Activated naive CD8-positive, alpha-beta T cell treated with anti-CD3 and anti-CD28 coated beads, Interleukin-2, amount 10 ng/mL, durations not matched to agents 7 days and 5 days (primary cell): ENCODE measurements around the gene TAF11L6. TPM values are rescaled to one million over a fixed set of nuclear protein-coding genes. Genes with fewer than 3 reads are reported as not detected.
"Not testable (repeated sequence)": the region's sequence is repeated elsewhere in the genome, so short reads cannot be mapped to it uniquely, and the experiment has no call there.

ENCODE experiments used
- ATAC-seq: fragments of 150-1000 bp; cut with Tn5 transposase; one replicate; pipeline ENCODE4 v1.10.0; 2021; ENCODE audit warnings: low read depth, moderate library complexity
- POLR2A ChIA-PET: fragments of 350-600 bp; sonication (Branson Sonifier 250); formaldehyde crosslinking; loops from one replicate; lab custom pipeline; 2021; ENCODE audit warnings: antibody characterized with exemption; lab: Charles Lee
- DNase-seq: peaks from one replicate; pipeline ENCODE4 v3.0.0; 2021
- H3K27ac Mint-ChIP-seq: one replicate; pipeline ENCODE4 v1.8.0; 2022; ENCODE audit warnings: mild to moderate bottlenecking, mixed read lengths
- H3K27me3 Mint-ChIP-seq: one replicate; pipeline ENCODE4 v1.8.0; 2022; ENCODE audit warnings: mild to moderate bottlenecking, moderate library complexity, mixed read lengths
- H3K36me3 Mint-ChIP-seq: one replicate; pipeline ENCODE4 v1.8.0; 2021; ENCODE audit warnings: mild to moderate bottlenecking, mixed read lengths
- H3K4me1 Mint-ChIP-seq: one replicate; pipeline ENCODE4 v1.8.0; 2021; ENCODE audit warnings: mixed read lengths
- H3K4me3 Mint-ChIP-seq: one replicate; pipeline ENCODE4 v1.8.0; 2022; ENCODE audit warnings: mild to moderate bottlenecking, moderate library complexity, mixed read lengths
- H3K9me3 Mint-ChIP-seq: one replicate; pipeline ENCODE4 v1.8.0; 2021; ENCODE audit warnings: mixed read lengths
- total RNA-seq, 2 experiments: library from RNA; stranded (reverse); gene quantifications; one replicate each; pipeline ENCODE4 v1.2.3, GENCODE V29; 2021

TAF11L6 gene
- not detected for total RNA-seq

DNA sequence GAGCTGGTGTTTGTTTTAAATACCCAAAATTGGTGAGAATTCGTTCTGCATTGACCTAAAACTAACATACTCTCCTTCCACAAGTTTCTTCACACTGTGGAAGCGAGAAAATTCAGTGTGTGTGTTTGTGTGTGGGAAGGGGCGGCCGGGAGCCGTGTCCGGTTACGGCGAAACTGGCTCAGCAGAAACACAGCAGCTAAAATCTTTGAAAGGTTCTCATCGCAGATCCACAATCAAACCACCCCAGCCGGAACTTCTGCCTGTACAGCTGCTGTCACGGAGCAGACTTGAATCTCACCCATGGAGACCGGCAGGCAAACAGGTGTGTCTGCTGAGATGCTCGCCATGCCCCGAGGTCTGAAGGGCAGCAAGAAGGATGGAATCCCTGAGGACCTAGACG, at the start of gene TAF11L6:
TAF11L6 (plus strand) TSS at position 301 of the 400 bp plus-strand sequence.
- H3K4me1 Mint-ChIP-seq, H3K27ac Mint-ChIP-seq, ATAC-seq, POLR2A ChIA-PET, H3K9me3 Mint-ChIP-seq, H3K36me3 Mint-ChIP-seq, DNase-seq, H3K4me3 Mint-ChIP-seq, H3K27me3 Mint-ChIP-seq: not testable (repeated sequence)

DNA sequence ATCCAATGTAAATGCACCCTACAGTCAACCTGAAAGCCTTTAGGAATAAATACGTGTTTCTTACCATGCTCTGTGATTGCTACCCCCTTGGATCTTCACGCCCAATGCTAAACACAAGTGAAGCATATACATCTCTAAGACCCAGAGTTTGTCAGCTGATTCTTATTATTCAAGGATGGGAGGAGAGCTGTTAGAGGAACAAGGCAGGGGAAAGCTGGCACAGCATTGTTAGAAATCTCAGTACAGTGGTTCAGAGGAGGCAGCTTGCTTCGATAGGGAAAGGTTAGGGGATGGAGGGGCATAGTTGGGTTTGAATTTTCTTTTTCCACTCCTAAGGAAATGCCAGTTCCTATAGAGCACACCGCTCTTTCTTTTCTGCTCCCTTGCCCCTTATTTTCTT, 47.1 kb upstream of the TAF11L6 start:
- no peak overlapping the region for H3K4me3 Mint-ChIP-seq
- POLR2A ChIA-PET: no interaction called here
- no peaks in the 10 kb centered on the region for H3K36me3 Mint-ChIP-seq
- no peaks in the 10 kb centered on the region for H3K4me1 Mint-ChIP-seq
- ATAC-seq (no peak), DNase-seq (no peak)
- no peak overlapping the region for H3K27ac Mint-ChIP-seq
- no peaks in the 10 kb centered on the region for H3K9me3 Mint-ChIP-seq
- H3K27me3 Mint-ChIP-seq: no peaks in the 10 kb centered on the region

DNA sequence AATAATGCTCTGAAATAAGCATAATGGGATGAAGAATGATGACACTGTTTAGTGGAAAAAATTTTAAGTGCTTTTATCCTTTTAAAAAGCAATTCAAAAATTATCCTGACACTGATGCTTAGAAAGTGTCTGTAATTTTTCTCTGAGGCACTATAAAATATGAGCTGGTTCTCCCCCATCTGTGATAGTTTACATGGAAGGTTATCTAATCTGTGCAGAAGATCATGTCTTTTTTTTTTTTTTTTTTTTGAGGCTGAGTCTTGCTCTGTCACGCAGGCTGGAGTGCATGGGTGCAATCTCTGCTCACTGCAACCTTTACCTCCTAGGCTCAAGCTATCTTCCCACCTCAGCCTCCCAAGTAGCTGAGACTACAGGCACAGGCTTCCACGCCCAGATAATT, 45.7 kb upstream of the TAF11L6 start:
- Mint-ChIP-seq H3K36me3 (no peaks in the 10 kb centered on the region), H3K4me1 (no peaks in the 10 kb centered on the region), H3K27ac (no peak overlapping the region), H3K4me3 (no peak overlapping the region), H3K9me3 (no peaks in the 10 kb centered on the region), H3K27me3 (no peaks in the 10 kb centered on the region)
- POLR2A ChIA-PET: no interaction called here
- ATAC-seq (no peak), DNase-seq (no peak)

GRCh38 chr5:17486464-17487173, 41.9 kb upstream of the TAF11L6 start:
- H3K27ac Mint-ChIP-seq, DNase-seq, H3K9me3 Mint-ChIP-seq, H3K27me3 Mint-ChIP-seq, H3K4me1 Mint-ChIP-seq, POLR2A ChIA-PET, H3K36me3 Mint-ChIP-seq, H3K4me3 Mint-ChIP-seq, ATAC-seq: not testable (repeated sequence)

- H3K4me1 Mint-ChIP-seq: no peaks in the 10 kb centered on the region
Measured at GRCh38 chr5:17487174-17487512, 41.3 kb upstream of the TAF11L6 start.

GRCh38 chr5:17491257-17491656, 37.2 kb upstream of the TAF11L6 start:
- H3K36me3 Mint-ChIP-seq, H3K4me3 Mint-ChIP-seq, H3K4me1 Mint-ChIP-seq, ATAC-seq, DNase-seq, POLR2A ChIA-PET, H3K27me3 Mint-ChIP-seq, H3K27ac Mint-ChIP-seq, H3K9me3 Mint-ChIP-seq: not testable (repeated sequence)

More at GRCh38 chr5:17487174-17487512, 41.3 kb upstream of the TAF11L6 start:
- H3K27ac Mint-ChIP-seq: no peak overlapping the region
- DNase-seq (no peak), ATAC-seq (no peak)
- H3K9me3 Mint-ChIP-seq: peaks cover 2% of the 10 kb centered on the region
- H3K4me3 Mint-ChIP-seq: no peak overlapping the region
- POLR2A ChIA-PET: no interaction called here
- no peaks in the 10 kb centered on the region for H3K27me3 Mint-ChIP-seq
- H3K36me3 Mint-ChIP-seq: no peaks in the 10 kb centered on the region

DNA sequence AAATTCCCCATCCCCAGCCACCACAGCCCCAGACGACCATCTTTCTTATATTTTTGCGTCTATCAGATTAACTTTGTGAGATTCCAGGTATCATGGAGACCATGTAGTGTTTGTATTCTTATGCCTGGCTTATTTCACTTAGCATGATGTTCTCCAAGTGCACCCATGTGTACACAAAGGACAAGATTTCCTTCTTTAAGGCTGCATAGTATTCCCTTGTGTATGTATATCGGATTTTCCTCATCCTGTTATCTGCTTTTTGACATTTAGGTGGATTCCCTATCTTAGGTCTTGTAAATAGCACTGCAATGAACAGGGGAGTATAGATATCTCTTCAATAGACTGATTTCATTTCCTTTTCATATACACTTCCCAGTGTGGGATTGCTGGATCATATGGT, 35.7 kb upstream of the TAF11L6 start:
- Mint-ChIP-seq H3K27me3 (no peaks in the 10 kb centered on the region), H3K9me3 (peaks cover 6% of the 10 kb centered on the region), H3K36me3 (no peaks in the 10 kb centered on the region), H3K4me3 (no peak overlapping the region), H3K4me1 (no peaks in the 10 kb centered on the region), H3K27ac (no peak overlapping the region)
- no peak for DNase-seq
- no peak for ATAC-seq
- POLR2A ChIA-PET: no interaction called here

DNA sequence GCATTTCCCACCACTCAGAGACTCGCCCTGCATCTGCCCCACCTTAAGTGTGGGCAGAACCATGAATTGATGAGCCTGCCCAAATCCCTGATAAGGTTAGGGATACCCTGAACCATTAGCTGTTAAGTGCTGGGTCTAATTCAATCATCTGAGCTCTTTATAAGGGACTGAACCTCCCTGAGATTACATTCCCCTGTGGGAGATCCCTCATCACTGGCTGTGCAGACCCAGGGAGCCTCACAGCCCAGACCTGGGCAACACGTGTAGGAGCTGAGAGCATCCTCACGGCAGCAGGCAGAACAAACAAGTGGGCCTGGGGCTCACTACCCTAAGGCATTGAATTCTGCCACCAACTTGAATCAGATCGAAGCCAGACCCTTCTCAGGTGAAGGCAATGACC, 31.0 kb upstream of the TAF11L6 start:
- POLR2A ChIA-PET: no interaction called here
- H3K36me3 Mint-ChIP-seq: no peaks in the 10 kb centered on the region
- ATAC-seq (no peak), DNase-seq (no peak)
- peaks cover 4% of the 10 kb centered on the region for H3K9me3 Mint-ChIP-seq
- H3K4me3 Mint-ChIP-seq: no peak overlapping the region
- H3K27ac Mint-ChIP-seq: no peak overlapping the region
- H3K4me1 Mint-ChIP-seq: no peaks in the 10 kb centered on the region
- H3K27me3 Mint-ChIP-seq: no peaks in the 10 kb centered on the region

DNA sequence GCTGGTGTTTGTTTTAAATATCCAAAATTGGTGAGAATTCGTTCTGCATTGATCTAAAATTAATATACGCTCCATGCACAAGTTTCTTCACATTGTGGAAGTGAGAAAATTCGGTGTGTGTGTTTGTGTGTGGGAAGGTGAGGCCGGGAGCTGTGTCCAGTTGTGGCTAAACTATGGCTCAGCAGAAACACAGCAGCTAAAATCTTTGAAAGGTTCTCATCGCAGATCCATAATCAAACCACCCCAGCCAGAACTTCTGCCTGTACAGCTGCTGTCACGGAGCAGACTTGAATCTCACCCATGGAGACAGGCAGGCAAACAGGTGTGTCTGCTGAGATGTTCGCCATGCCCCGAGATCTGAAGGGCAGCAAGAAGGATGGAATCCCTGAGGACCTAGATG, 30.5 kb upstream of the TAF11L6 start, which contains the start of gene TAF11L2:
TAF11L2 (plus strand) TSS at position 301 of the 400 bp plus-strand sequence.
- not testable (repeated sequence) for H3K4me1 Mint-ChIP-seq, H3K27ac Mint-ChIP-seq, H3K4me3 Mint-ChIP-seq

DNA sequence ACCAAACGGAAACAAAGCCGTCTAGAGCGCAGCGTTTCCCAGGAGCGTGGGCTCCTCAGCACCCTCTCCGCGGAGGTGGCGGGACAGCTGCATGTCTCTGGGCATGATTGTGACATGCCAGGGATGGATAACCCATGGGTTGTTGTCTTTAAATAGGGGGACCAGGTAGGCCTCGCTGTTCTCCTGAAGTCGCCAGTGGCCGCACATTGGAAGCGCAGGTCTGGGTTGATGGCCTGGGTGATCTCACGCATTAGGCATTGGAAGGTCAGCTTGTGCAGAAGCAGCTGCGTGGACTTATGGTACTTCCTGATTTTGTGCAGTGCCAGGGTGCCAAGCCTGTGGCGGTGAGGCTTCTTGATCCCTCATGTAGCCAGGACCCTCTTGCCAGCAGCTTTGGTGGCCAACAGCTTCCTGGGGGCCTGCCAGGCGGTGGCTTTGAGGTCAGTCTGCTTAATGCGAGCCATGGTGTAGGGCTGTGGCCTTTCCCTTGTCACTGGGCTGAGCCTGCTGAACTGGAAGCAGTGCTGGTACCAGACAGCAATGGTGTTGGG, 16.6 kb upstream of the TAF11L6 start:
- no peak overlapping the region for H3K27ac Mint-ChIP-seq
- no peaks in the 10 kb centered on the region for H3K27me3 Mint-ChIP-seq
- H3K4me3 Mint-ChIP-seq: no peak overlapping the region
- POLR2A ChIA-PET: no interaction called here
- ATAC-seq (no peak), DNase-seq (no peak)
- H3K4me1 Mint-ChIP-seq: no peaks in the 10 kb centered on the region
- no peaks in the 10 kb centered on the region for H3K9me3 Mint-ChIP-seq
- H3K36me3 Mint-ChIP-seq: no peaks in the 10 kb centered on the region

More for the DNA sequence above, 30.5 kb upstream of the TAF11L6 start, which contains the start of gene TAF11L2:
- ATAC-seq, DNase-seq, H3K36me3 Mint-ChIP-seq, POLR2A ChIA-PET, H3K27me3 Mint-ChIP-seq, H3K9me3 Mint-ChIP-seq: not testable (repeated sequence)

DNA sequence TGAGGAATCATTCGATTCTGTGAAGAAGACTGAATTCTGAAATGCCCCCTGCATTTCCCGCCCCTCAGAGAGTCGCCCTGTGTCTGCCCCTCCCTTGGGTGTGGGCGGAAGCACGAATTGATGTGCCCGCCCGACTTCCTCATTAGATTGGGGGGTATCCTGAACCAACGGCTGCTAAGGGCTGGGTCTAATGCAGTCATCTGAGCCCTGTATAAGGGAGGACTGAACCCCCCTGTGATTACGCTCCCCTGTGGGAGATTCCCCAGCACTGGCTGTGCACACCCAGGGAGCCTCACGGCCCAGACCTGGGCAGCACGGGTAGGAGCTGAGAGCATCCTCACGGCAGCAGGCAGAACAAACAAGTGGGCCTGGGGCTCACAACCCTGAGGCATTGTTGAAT, 10.9 kb upstream of the TAF11L6 start:
- DNase-seq, H3K4me3 Mint-ChIP-seq, ATAC-seq, H3K4me1 Mint-ChIP-seq, H3K27me3 Mint-ChIP-seq, H3K27ac Mint-ChIP-seq, H3K9me3 Mint-ChIP-seq, H3K36me3 Mint-ChIP-seq, POLR2A ChIA-PET: not testable (repeated sequence)

DNA sequence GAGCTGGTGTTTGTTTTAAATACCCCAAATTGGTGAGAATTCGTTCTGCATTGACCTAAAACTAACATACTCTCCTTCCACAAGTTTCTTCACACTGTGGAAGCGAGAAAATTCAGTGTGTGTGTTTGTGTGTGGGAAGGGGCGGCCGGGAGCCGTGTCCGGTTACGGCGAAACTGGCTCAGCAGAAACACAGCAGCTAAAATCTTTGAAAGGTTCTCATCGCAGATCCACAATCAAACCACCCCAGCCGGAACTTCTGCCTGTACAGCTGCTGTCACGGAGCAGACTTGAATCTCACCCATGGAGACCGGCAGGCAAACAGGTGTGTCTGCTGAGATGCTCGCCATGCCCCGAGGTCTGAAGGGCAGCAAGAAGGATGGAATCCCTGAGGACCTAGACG, 10.4 kb upstream of the TAF11L6 start, which contains the start of gene TAF11L3:
TAF11L3 (plus strand) TSS at position 301 of the 400 bp plus-strand sequence.
- DNase-seq, H3K4me3 Mint-ChIP-seq, H3K9me3 Mint-ChIP-seq, POLR2A ChIA-PET, H3K36me3 Mint-ChIP-seq, H3K27ac Mint-ChIP-seq, ATAC-seq, H3K4me1 Mint-ChIP-seq, H3K27me3 Mint-ChIP-seq: not testable (repeated sequence)

DNA sequence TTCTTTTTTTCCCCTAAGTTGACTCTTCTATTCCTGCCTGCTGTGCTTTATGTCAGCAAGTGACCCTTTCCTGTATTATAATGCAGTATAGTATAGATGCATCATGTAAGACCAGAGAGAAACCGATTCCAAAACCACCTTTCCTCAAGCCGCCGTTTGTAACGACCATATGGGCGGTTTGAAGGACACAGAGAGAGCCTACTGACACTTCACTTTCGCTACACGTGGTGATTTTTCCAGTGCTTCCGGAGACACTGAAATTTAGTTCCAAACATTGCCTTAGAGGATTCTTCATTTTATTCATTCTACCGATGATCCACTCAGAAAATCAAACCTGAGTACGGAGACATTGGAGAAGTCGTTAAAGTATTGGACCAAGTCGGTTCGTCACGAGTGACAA, 9.0 kb upstream of the TAF11L6 start:
- H3K27ac Mint-ChIP-seq, DNase-seq, H3K9me3 Mint-ChIP-seq, H3K4me1 Mint-ChIP-seq, H3K27me3 Mint-ChIP-seq, ATAC-seq, H3K4me3 Mint-ChIP-seq, H3K36me3 Mint-ChIP-seq, POLR2A ChIA-PET: not testable (repeated sequence)

- H3K27ac Mint-ChIP-seq, H3K27me3 Mint-ChIP-seq, POLR2A ChIA-PET, DNase-seq, H3K4me1 Mint-ChIP-seq, H3K9me3 Mint-ChIP-seq, ATAC-seq, H3K36me3 Mint-ChIP-seq, H3K4me3 Mint-ChIP-seq: not testable (repeated sequence)
Measured at GRCh38 chr5:17521501-17521900, 7.0 kb upstream of the TAF11L6 start, which contains the start of gene TAF11L4. TSS of gene TAF11L4 (plus strand) at chr5:17521801.
